ENCODE measurements around the gene POLR2A.

DNA sequence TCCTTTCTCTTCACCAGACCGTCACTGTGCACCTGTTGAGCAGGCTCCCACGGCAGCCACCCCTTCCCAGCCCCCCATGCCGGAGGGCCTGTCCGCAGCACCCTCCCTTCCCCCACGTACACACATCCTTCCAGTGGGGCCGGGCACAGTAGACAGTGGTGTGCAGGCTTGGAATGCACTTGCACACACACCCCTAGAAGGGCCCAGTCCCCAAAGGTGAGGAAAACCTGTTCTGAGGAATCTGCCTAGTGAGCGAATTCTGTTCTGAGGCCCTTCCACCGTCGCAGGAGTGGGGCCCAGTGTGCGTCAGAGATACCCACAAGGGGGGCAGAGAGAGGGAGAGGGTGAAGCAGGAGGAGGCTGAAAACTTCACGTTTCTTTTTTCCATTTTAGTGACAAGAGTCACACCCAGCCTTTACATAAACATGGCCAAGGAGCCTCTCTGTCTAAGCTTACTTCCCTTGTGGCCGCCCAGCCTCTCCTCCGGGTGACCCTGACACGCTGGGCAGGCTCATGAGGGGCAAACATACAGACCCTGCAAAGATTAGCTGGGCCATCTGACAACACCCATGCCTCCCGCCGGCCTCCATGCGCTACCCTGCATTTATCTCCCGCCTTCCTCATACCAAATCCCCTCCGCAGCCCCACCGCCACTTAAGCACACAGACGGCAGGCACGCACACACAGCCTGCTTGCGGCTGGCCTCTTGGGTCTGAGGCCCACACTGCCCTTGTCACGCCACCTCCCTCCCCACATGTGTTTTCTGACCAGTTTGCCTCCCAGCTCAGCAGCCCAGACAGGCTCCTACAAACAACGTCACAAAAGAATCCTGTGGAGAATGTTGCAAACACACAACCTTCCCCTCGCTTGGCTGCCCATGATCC, 6.5 kb upstream of the POLR2A start:
- TF ChIP-seq TAF1 (conservative IDR thresholded peaks at IDR 0.05) (no peak), JUND (IDR thresholded peaks at IDR 0.05) (no peak), HNF4G (IDR thresholded peaks at IDR 0.05) (no peak), FOXA1 (IDR thresholded peaks at IDR 0.05) (no peak), GABPA (IDR thresholded peaks at IDR 0.05 in 1 of 2, conservative IDR thresholded peaks at IDR 0.05 in 1 of 2) (no peak), EGR1 (IDR thresholded peaks at IDR 0.05; ENCODE audit: low read depth in 2 of 2) (no peak), SP1 (IDR thresholded peaks at IDR 0.05) (no peak)
- TF ChIP-seq, protein P1, sequence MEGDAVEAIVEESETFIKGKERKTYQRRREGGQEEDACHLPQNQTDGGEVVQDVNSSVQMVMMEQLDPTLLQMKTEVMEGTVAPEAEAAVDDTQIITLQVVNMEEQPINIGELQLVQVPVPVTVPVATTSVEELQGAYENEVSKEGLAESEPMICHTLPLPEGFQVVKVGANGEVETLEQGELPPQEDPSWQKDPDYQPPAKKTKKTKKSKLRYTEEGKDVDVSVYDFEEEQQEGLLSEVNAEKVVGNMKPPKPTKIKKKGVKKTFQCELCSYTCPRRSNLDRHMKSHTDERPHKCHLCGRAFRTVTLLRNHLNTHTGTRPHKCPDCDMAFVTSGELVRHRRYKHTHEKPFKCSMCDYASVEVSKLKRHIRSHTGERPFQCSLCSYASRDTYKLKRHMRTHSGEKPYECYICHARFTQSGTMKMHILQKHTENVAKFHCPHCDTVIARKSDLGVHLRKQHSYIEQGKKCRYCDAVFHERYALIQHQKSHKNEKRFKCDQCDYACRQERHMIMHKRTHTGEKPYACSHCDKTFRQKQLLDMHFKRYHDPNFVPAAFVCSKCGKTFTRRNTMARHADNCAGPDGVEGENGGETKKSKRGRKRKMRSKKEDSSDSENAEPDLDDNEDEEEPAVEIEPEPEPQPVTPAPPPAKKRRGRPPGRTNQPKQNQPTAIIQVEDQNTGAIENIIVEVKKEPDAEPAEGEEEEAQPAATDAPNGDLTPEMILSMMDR (IDR thresholded peaks at IDR 0.05; ENCODE audit: low read depth, low read length, missing input control), result no peak
- TF ChIP-seq, protein P2, sequence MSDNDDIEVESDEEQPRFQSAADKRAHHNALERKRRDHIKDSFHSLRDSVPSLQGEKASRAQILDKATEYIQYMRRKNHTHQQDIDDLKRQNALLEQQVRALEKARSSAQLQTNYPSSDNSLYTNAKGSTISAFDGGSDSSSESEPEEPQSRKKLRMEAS (IDR thresholded peaks at IDR 0.05), result no peak

Measured in liver (tissue), 3 donors.